ENCODE measurements around the gene CTCF.

Gene CTCF

GRCh38 chr16:67606632-67607031 lies 44.3 kb downstream of the CTCF start:
- no peak overlapping the region for H3K27ac ChIP-seq

GRCh38 chr16:67608364-67608763 lies 46.0 kb downstream of the CTCF start:
- TF ChIP-seq ZFX (IDR thresholded peaks at IDR 0.05) = no peak
- TF ChIP-seq CTCF (conservative IDR thresholded peaks at IDR 0.05) = no peak

More at GRCh38 chr16:67606632-67607031, 44.3 kb downstream of the CTCF start:
- TF ChIP-seq CTCF (conservative IDR thresholded peaks at IDR 0.05) (no peak), ZFX (IDR thresholded peaks at IDR 0.05) (no peak)

GRCh38 chr16:67613808-67614207 lies 51.5 kb downstream of the CTCF start:
- no peak overlapping the region for H3K27ac ChIP-seq
- no peak; the same call in 1 of the 2 replicates for TF ChIP-seq CTCF (conservative IDR thresholded peaks at IDR 0.05)
- TF ChIP-seq ZFX (IDR thresholded peaks at IDR 0.05) = no peak

More at GRCh38 chr16:67608364-67608763, 46.0 kb downstream of the CTCF start:
- no peak overlapping the region for H3K27ac ChIP-seq

GRCh38 chr16:67628216-67628615 lies 65.9 kb downstream of the CTCF start:
- H3K27ac ChIP-seq = no peak overlapping the region
- TF ChIP-seq CTCF (conservative IDR thresholded peaks at IDR 0.05) (no peak), ZFX (IDR thresholded peaks at IDR 0.05) (no peak)

GRCh38 chr16:67632415-67633172 lies 70.3 kb downstream of the CTCF start:
- TF ChIP-seq ZFX (IDR thresholded peaks at IDR 0.05) (no peak), CTCF (conservative IDR thresholded peaks at IDR 0.05) (no peak)
- H3K27ac ChIP-seq = no peak overlapping the region

- TF ChIP-seq CTCF (conservative IDR thresholded peaks at IDR 0.05) (no peak), ZFX (IDR thresholded peaks at IDR 0.05) (no peak)
- H3K27ac ChIP-seq = no peak overlapping the region
These were observed 74.4 kb downstream of the CTCF start for GRCh38 chr16:67636713-67637112.

- TF ChIP-seq ZFX (IDR thresholded peaks at IDR 0.05) (no peak), CTCF (conservative IDR thresholded peaks at IDR 0.05) (no peak)
- H3K27ac ChIP-seq = no peak overlapping the region
These were observed 75.3 kb downstream of the CTCF start for GRCh38 chr16:67637625-67638024.

Measured in C4-2B (cell line).